Activated CD8-positive, alpha-beta T cell treated with anti-CD3 and anti-CD28 coated beads for 36 hours (primary cell): ENCODE data around the gene GBP6. TPM values are rescaled to one million over a fixed set of nuclear protein-coding genes. Genes with fewer than 3 reads are reported as not detected.
"Not testable (repeated sequence)": the region's sequence is repeated elsewhere in the genome, so short reads cannot be mapped to it uniquely, and the experiment has no call there.

Experiments used
- ATAC-seq: fragments of 200-7000 bp; cut with Tn5 transposase; one replicate; pipeline ENCODE4 v1.10.0; 2021; ENCODE audit warnings: mild to moderate bottlenecking, moderate library complexity
- CTCF ChIA-PET: fragments of 350-600 bp; sonication (Branson Sonifier 250); formaldehyde crosslinking; loops from one replicate; lab custom pipeline; 2021; ENCODE audit warnings: antibody characterized with exemption; lab: Charles Lee
- POLR2A ChIA-PET: fragments of 350-600 bp; sonication (Branson Sonifier 250); formaldehyde crosslinking; loops from one replicate; lab custom pipeline; 2021; ENCODE audit warnings: antibody characterized with exemption; lab: Charles Lee
- DNase-seq: peaks from one replicate; pipeline ENCODE4 v3.0.0-alpha.2; 2020
- H3K27ac Mint-ChIP-seq: one replicate; pipeline ENCODE4 v1.8.0; 2021; ENCODE audit warnings: mild to moderate bottlenecking, mixed read lengths
- H3K27me3 Mint-ChIP-seq: one replicate; pipeline ENCODE4 v1.8.0; 2021; ENCODE audit warnings: mixed read lengths
- H3K36me3 Mint-ChIP-seq: one replicate; pipeline ENCODE4 v1.8.0; 2021; ENCODE audit warnings: low read depth, mixed read lengths
- H3K4me1 Mint-ChIP-seq: one replicate; pipeline ENCODE4 v1.8.0; 2021; ENCODE audit warnings: low read depth, mixed read lengths
- H3K4me3 Mint-ChIP-seq: one replicate; pipeline ENCODE4 v1.8.0; 2021; ENCODE audit warnings: mild to moderate bottlenecking, moderate library complexity, mixed read lengths
- H3K9me3 Mint-ChIP-seq: one replicate; pipeline ENCODE4 v1.8.0; 2021; ENCODE audit warnings: mixed read lengths
- intact Hi-C: fragments of 100-400 bp; cut with micrococcal nuclease; formaldehyde crosslinking; loops from one replicate; pipeline ENCODE4 v1.10.0; 2022
- total RNA-seq, 2 experiments: library from RNA; stranded (reverse); gene quantifications; one replicate each; pipeline ENCODE4 v1.2.3, GENCODE V29; 2021
- TF ChIP-seq, protein P1 (sequence below): fragments of 200-600 bp; IDR thresholded peaks from one replicate; pipeline ENCODE4 v1.8.0; 2022; ENCODE audit warnings: antibody characterized with exemption, mild to moderate bottlenecking

The GBP6 gene
- total RNA-seq, 2 experiments from 2014 or later, result 0.49 to 0.61 TPM

GRCh38 chr1:89391686-89392085 lies 27.8 kb downstream of the GBP6 start:
- CTCF ChIA-PET, result interaction anchor here (1.1 to 2.4 kb wide), 2 partner anchors 14 to 408 kb away, joined by 3 to 7 read pairs; no protein-coding TSS in a partner anchor
- H3K4me1 Mint-ChIP-seq, result no peaks in the 10 kb centered on the region
- DNase-seq (no peak), ATAC-seq (no peak)
- H3K27me3 Mint-ChIP-seq, result no peaks in the 10 kb centered on the region
- no peak overlapping the region for H3K27ac Mint-ChIP-seq
- H3K36me3 Mint-ChIP-seq, result peaks cover 1% of the 10 kb centered on the region
- H3K4me3 Mint-ChIP-seq, result no peak overlapping the region
- intact Hi-C loops, result no loop called here
- H3K9me3 Mint-ChIP-seq, result peaks cover 18% of the 10 kb centered on the region
- POLR2A ChIA-PET, result no interaction called here
- TF ChIP-seq, protein P1, sequence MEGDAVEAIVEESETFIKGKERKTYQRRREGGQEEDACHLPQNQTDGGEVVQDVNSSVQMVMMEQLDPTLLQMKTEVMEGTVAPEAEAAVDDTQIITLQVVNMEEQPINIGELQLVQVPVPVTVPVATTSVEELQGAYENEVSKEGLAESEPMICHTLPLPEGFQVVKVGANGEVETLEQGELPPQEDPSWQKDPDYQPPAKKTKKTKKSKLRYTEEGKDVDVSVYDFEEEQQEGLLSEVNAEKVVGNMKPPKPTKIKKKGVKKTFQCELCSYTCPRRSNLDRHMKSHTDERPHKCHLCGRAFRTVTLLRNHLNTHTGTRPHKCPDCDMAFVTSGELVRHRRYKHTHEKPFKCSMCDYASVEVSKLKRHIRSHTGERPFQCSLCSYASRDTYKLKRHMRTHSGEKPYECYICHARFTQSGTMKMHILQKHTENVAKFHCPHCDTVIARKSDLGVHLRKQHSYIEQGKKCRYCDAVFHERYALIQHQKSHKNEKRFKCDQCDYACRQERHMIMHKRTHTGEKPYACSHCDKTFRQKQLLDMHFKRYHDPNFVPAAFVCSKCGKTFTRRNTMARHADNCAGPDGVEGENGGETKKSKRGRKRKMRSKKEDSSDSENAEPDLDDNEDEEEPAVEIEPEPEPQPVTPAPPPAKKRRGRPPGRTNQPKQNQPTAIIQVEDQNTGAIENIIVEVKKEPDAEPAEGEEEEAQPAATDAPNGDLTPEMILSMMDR, result no peak

- Mint-ChIP-seq H3K4me3 (no peak overlapping the region), H3K27me3 (no peaks in the 10 kb centered on the region), H3K27ac (no peak overlapping the region), H3K4me1 (no peaks in the 10 kb centered on the region), H3K36me3 (no peaks in the 10 kb centered on the region), H3K9me3 (peaks cover 25% of the 10 kb centered on the region)
- DNase-seq, result no peak
- ATAC-seq, result no peak
- ChIA-PET CTCF (interaction anchor here (1.1 kb wide), 1 partner anchor 37 kb away, joined by 3 read pairs; no protein-coding TSS in a partner anchor), POLR2A (no interaction called here)
- intact Hi-C loops, result no loop called here
- TF ChIP-seq, protein P1, result no peak
Observed at GRCh38 chr1:89394851-89395250, 31.0 kb downstream of the GBP6 start.

DNA sequence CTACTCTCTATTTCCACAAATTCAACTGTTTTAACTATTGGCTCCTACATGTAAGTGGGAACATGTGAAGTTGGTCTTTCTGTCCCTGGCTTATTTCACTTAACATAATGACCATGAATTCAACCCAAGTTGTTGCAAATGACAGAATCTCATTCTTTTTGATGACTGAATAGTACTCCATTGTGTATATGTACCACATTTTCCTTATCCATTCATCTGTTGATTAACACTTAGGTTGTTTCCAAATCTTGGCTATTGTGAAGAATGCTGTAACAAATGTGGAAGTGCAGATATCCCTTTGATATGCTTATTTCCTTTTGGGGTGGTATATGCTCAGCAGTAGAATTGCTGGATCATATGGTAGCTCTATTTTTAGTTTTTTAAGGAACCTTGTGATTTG lies 33.0 kb downstream of the GBP6 start:
- Mint-ChIP-seq H3K9me3 (peaks cover 33% of the 10 kb centered on the region), H3K27me3 (no peaks in the 10 kb centered on the region), H3K4me1 (no peaks in the 10 kb centered on the region), H3K27ac (no peak overlapping the region), H3K36me3 (no peaks in the 10 kb centered on the region), H3K4me3 (no peak overlapping the region)
- TF ChIP-seq, protein P1, result no peak
- no peak for DNase-seq
- ChIA-PET POLR2A (no interaction called here), CTCF (no interaction called here)
- intact Hi-C loops, result no loop called here
- no peak for ATAC-seq

DNA sequence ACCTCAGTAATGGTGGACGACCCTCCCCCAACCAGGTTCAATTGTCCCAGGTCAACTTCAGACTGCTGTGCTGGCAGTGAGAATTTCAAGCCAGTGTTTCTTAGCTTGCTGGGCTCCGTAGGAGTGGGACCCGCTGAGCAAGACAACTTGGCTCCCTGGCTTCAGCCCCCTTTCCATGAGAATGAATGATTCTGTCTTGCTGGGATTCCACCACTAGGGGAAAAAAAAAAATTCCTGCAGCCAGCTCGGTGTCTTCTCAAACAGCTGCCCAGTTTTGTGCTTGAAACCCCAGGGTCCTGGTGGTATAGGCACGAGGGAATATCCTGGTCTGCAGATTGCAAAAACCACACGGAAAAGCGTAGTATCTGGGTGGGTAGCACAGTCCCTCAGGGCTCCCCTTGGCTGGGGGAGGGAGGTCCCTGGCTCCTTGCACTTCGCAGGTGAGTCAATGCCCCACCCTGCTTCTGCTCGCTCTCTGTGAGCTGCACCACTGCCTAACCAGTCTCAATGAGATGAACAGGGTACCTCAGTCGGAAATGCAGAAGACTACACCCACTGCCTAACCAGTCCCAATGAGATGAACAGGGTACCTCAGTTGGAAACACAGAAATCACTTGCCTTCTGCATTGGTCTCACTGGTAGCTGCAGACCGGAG lies 41.5 kb downstream of the GBP6 start:
- ATAC-seq (no peak), DNase-seq (no peak)
- H3K27me3 Mint-ChIP-seq, result no peaks in the 10 kb centered on the region
- H3K27ac Mint-ChIP-seq, result no peak overlapping the region
- H3K4me3 Mint-ChIP-seq, result no peak overlapping the region
- ChIA-PET POLR2A (no interaction called here), CTCF (interaction anchor here (0.9 kb wide), 1 partner anchor 422 kb away, joined by 3 read pairs; no protein-coding TSS in a partner anchor)
- TF ChIP-seq, protein P1, result no peak
- peaks cover 6% of the 10 kb centered on the region for H3K9me3 Mint-ChIP-seq
- peaks cover 18% of the 10 kb centered on the region for H3K4me1 Mint-ChIP-seq
- no peaks in the 10 kb centered on the region for H3K36me3 Mint-ChIP-seq
- intact Hi-C loops, result no loop called here

DNA sequence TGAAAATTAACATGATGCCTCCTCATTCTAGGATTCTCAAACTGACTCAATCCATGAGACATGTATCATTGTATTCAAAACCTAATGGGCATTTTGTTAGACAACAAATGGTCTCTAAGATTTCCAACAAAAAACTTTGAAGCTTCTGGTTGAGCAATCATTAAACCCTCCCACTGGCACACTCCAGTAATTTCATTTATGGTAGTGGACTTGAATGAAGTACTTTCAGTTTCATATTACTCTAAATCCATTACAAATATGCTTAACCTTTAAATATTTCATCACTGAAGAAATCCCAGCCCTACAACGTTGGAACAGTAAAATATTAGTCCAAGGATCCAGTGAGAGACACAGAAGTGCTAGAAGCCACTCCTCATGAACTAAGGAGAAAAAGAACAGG lies 43.5 kb downstream of the GBP6 start:
- Mint-ChIP-seq H3K27me3 (no peaks in the 10 kb centered on the region), H3K27ac (peak overlapping the region; percentile 49), H3K4me3 (peak overlapping the region; percentile 58), H3K36me3 (no peaks in the 10 kb centered on the region), H3K9me3 (no peaks in the 10 kb centered on the region), H3K4me1 (peaks cover 20% of the 10 kb centered on the region)
- ChIA-PET POLR2A (interaction anchor here (1.7 kb wide), 1 partner anchor 423 kb away, joined by 4 read pairs; no protein-coding TSS in a partner anchor), CTCF (interaction anchor here (1.1 kb wide), 1 partner anchor 45 kb away, joined by 3 read pairs; no protein-coding TSS in a partner anchor)
- DNase-seq, result no peak
- intact Hi-C loops, result no loop called here
- ATAC-seq, result peak; percentile 39
- TF ChIP-seq, protein P1, result no peak

GRCh38 chr1:89407768-89408167 lies 43.9 kb downstream of the GBP6 start:
- peaks cover 20% of the 10 kb centered on the region for H3K4me1 Mint-ChIP-seq
- H3K9me3 Mint-ChIP-seq, H3K27me3 Mint-ChIP-seq: not testable (repeated sequence)

More at GRCh38 chr1:89407768-89408167, 43.9 kb downstream of the GBP6 start:
- ATAC-seq, H3K36me3 Mint-ChIP-seq, DNase-seq, intact Hi-C loops, CTCF ChIA-PET: not testable (repeated sequence)
- Mint-ChIP-seq H3K4me3 (peak overlapping the region; percentile 58), H3K27ac (peak overlapping the region; percentile 49)
- POLR2A ChIA-PET, result interaction anchor here (1.7 kb wide), 1 partner anchor 423 kb away, joined by 4 read pairs; no protein-coding TSS in a partner anchor
